ENCODE data around the gene ACOXL. TPM values are rescaled to one million over a fixed set of nuclear protein-coding genes. Genes with fewer than 3 reads are reported as not detected.

Gene ACOXL
- total and polyA plus RNA-seq, 2 experiments from 2014 or later = not detected

- Histone ChIP-seq H3K36me3 (ENCODE audit: low read depth) (no peaks in the 10 kb centered on the region), H4K20me1 (ENCODE audit: insufficient read depth) (no peaks in the 10 kb centered on the region), H3K9me2 (ENCODE audit: insufficient read depth) (no peaks in the 10 kb centered on the region), H3K9me3 (ENCODE audit: low read depth) (no peaks in the 10 kb centered on the region), H3K27ac (no peak overlapping the region), H3K4me1 (ENCODE audit: insufficient read depth) (no peaks in the 10 kb centered on the region), H2AFZ (no peak overlapping the region), H3F3A (ENCODE audit: insufficient read depth) (no peaks in the 10 kb centered on the region), H3K27me3 (replicated peaks; ENCODE audit: insufficient read depth) (peaks cover 46% of the 10 kb centered on the region), H3K4me3 (no peak overlapping the region), H3K79me2 (ENCODE audit: insufficient read depth) (no peaks in the 10 kb centered on the region), H3K9ac (no peak overlapping the region), H3K4me2 (ENCODE audit: unreplicated experiment) (no peak overlapping the region)
- 22 to 27% methylated on average over 5 of the region's 5 CpGs for WGBS, 2 experiments (ENCODE audit: low coverage in 1 of 2, low lambda C conversion rate in 2 of 2, missing lambda C conversion rate in 2 of 2)
- DNase-seq = no peak
- in situ Hi-C loops (cut with MboI) = no loop called here
- no peak for TF ChIP-seq EZH2 (IDR thresholded peaks at IDR 0.05; ENCODE audit: insufficient read depth, poor library complexity, severe bottlenecking)
- TF ChIP-seq EZH2phosphoT487 (IDR thresholded peaks at IDR 0.05; ENCODE audit: insufficient read depth, low read depth) = no peak
Observed at GRCh38 chr2:110940376-110940910, 208.1 kb downstream of the ACOXL start.

- no peak overlapping the region for H3K4me2 ChIP-seq (ENCODE audit: unreplicated experiment)
- no peaks in the 10 kb centered on the region for H3K9me3 ChIP-seq (ENCODE audit: low read depth)
- no peak overlapping the region for H3K4me3 ChIP-seq
- H3K27ac ChIP-seq = no peak overlapping the region
- no peaks in the 10 kb centered on the region for H3K36me3 ChIP-seq (ENCODE audit: low read depth)
- H2AFZ ChIP-seq = no peak overlapping the region
- H3K79me2 ChIP-seq (ENCODE audit: insufficient read depth) = no peaks in the 10 kb centered on the region
- peaks cover 43% of the 10 kb centered on the region for H3K27me3 ChIP-seq (replicated peaks; ENCODE audit: insufficient read depth)
- 68 to 71% methylated on average over 2 of the region's 2 CpGs for WGBS, 2 experiments (ENCODE audit: low coverage in 1 of 2, low lambda C conversion rate in 2 of 2, missing lambda C conversion rate in 2 of 2)
- no peak for DNase-seq
- no peaks in the 10 kb centered on the region for H3K4me1 ChIP-seq (ENCODE audit: insufficient read depth)
- in situ Hi-C loops (cut with MboI) = no loop called here
- H3K9ac ChIP-seq = no peak overlapping the region
- TF ChIP-seq EZH2 (IDR thresholded peaks at IDR 0.05; ENCODE audit: insufficient read depth, poor library complexity, severe bottlenecking) (no peak), EZH2phosphoT487 (IDR thresholded peaks at IDR 0.05; ENCODE audit: insufficient read depth, low read depth) (no peak)
- no peaks in the 10 kb centered on the region for H4K20me1 ChIP-seq (ENCODE audit: insufficient read depth)
- H3F3A ChIP-seq (ENCODE audit: insufficient read depth) = no peaks in the 10 kb centered on the region
- no peaks in the 10 kb centered on the region for H3K9me2 ChIP-seq (ENCODE audit: insufficient read depth)
Observed at GRCh38 chr2:110941226-110941625, 208.9 kb downstream of the ACOXL start.

GRCh38 chr2:110943070-110943634, 210.8 kb downstream of the ACOXL start:
- no peak overlapping the region for H3K4me2 ChIP-seq (ENCODE audit: unreplicated experiment)

GRCh38 chr2:110946902-110947301, 214.5 kb downstream of the ACOXL start:
- Histone ChIP-seq H3K27me3 (replicated peaks; ENCODE audit: insufficient read depth) (peaks cover 12% of the 10 kb centered on the region), H3K36me3 (ENCODE audit: low read depth) (no peaks in the 10 kb centered on the region), H3K4me3 (no peak overlapping the region), H3K27ac (no peak overlapping the region), H4K20me1 (ENCODE audit: insufficient read depth) (no peaks in the 10 kb centered on the region), H3K9me3 (ENCODE audit: low read depth) (no peaks in the 10 kb centered on the region), H3K9me2 (ENCODE audit: insufficient read depth) (no peaks in the 10 kb centered on the region), H3F3A (ENCODE audit: insufficient read depth) (no peaks in the 10 kb centered on the region), H3K4me1 (ENCODE audit: insufficient read depth) (no peaks in the 10 kb centered on the region), H3K4me2 (ENCODE audit: unreplicated experiment) (no peak overlapping the region), H2AFZ (no peak overlapping the region), H3K9ac (no peak overlapping the region), H3K79me2 (ENCODE audit: insufficient read depth) (no peaks in the 10 kb centered on the region)
- DNase-seq = no peak
- 39 to 43% methylated on average over 7 of the region's 7 CpGs for WGBS, 2 experiments (ENCODE audit: low coverage in 1 of 2, low lambda C conversion rate in 2 of 2, missing lambda C conversion rate in 2 of 2)
- in situ Hi-C loops (cut with MboI) = no loop called here
- TF ChIP-seq EZH2 (IDR thresholded peaks at IDR 0.05; ENCODE audit: insufficient read depth, poor library complexity, severe bottlenecking) (no peak), EZH2phosphoT487 (IDR thresholded peaks at IDR 0.05; ENCODE audit: insufficient read depth, low read depth) (no peak)

More at GRCh38 chr2:110943070-110943634, 210.8 kb downstream of the ACOXL start:
- DNase-seq = no peak
- no peak overlapping the region for H3K27ac ChIP-seq
- H3K27me3 ChIP-seq (replicated peaks; ENCODE audit: insufficient read depth) = peaks cover 43% of the 10 kb centered on the region
- no peaks in the 10 kb centered on the region for H3F3A ChIP-seq (ENCODE audit: insufficient read depth)
- no peaks in the 10 kb centered on the region for H4K20me1 ChIP-seq (ENCODE audit: insufficient read depth)
- H3K4me3 ChIP-seq = no peak overlapping the region
- 0 to 9% methylated on average over 1 of the region's 1 CpG for WGBS, 2 experiments (ENCODE audit: low coverage in 1 of 2, low lambda C conversion rate in 2 of 2, missing lambda C conversion rate in 2 of 2)
- no peaks in the 10 kb centered on the region for H3K4me1 ChIP-seq (ENCODE audit: insufficient read depth)
- H3K36me3 ChIP-seq (ENCODE audit: low read depth) = no peaks in the 10 kb centered on the region
- H3K79me2 ChIP-seq (ENCODE audit: insufficient read depth) = no peaks in the 10 kb centered on the region
- H3K9me2 ChIP-seq (ENCODE audit: insufficient read depth) = no peaks in the 10 kb centered on the region
- in situ Hi-C loops (cut with MboI) = no loop called here
- no peak overlapping the region for H2AFZ ChIP-seq
- TF ChIP-seq EZH2phosphoT487 (IDR thresholded peaks at IDR 0.05; ENCODE audit: insufficient read depth, low read depth) = no peak
- TF ChIP-seq EZH2 (IDR thresholded peaks at IDR 0.05; ENCODE audit: insufficient read depth, poor library complexity, severe bottlenecking) = no peak
- no peak overlapping the region for H3K9ac ChIP-seq
- H3K9me3 ChIP-seq (ENCODE audit: low read depth) = no peaks in the 10 kb centered on the region
